BJ (cell line): ENCODE measurements around the gene MYOC. TPM values are rescaled to one million over a fixed set of nuclear protein-coding genes. Genes with fewer than 3 reads are reported as not detected.
"Not testable (repeated sequence)": the region's sequence is repeated elsewhere in the genome, so short reads cannot be mapped to it uniquely, and the experiment has no call there.

Experiments
- CTCF ChIA-PET: fragments of 350-600 bp; formaldehyde crosslinking; extraction: SDS; loops from one replicate; lab custom pipeline; 2021; ENCODE audit warnings: antibody characterized with exemption, inconsistent platforms; lab: Yijun Ruan, JAX
- POLR2A ChIA-PET: fragments of 300-600 bp; sonication (Branson Sonifier 250); formaldehyde crosslinking; extraction: SDS; loops from one replicate; lab custom pipeline; 2021; ENCODE audit warnings: antibody characterized with exemption; lab: Charles Lee
- DNase-seq: peaks from one replicate; pipeline ENCODE4 v3.0.0-alpha.2; 2011; ENCODE audit warnings: low read depth
- H3K27me3 ChIP-seq: 2 replicates; pipeline ENCODE4 v1.6.0; 2011; ENCODE audit warnings: low read length; ENCODE audit not compliant: control insufficient read depth, insufficient read depth
- H3K36me3 ChIP-seq: 2 replicates; pipeline ENCODE4 v1.5.1; 2011; ENCODE audit warnings: low read length; ENCODE audit not compliant: control insufficient read depth, insufficient read depth
- H3K4me3 ChIP-seq: 2 replicates; pipeline ENCODE4 v1.5.1; 2011; ENCODE audit warnings: low read depth, mild to moderate bottlenecking, control low read depth, low read length
- CTCF ChIP-seq: IDR thresholded peaks from 2 replicates; pipeline ENCODE4 v1.5.1; 2011; ENCODE audit warnings: low read depth, mild to moderate bottlenecking, control low read depth, inconsistent platforms, low read length, moderate library complexity; ENCODE audit not compliant: insufficient read depth
- polyA minus RNA-seq: library from RNA; depleted of rRNA, polyadenylated mRNA; stranded (reverse); fragments of >200 nt; gene quantifications from 2 replicates; pipeline ENCODE4 v1.2.3, GENCODE V29; 2011; rRNA and poly(A)+ RNA removed
- polyA plus RNA-seq: library from polyadenylated mRNA; depleted of rRNA; stranded (reverse); fragments of >200 nt; gene quantifications from 2 replicates; pipeline ENCODE4 v1.2.3, GENCODE V29; 2011; rRNA removed

MYOC gene
- 0.05 TPM in 1 of 2 replicates, not detected in the other for polyA plus RNA-seq
- polyA minus RNA-seq: not detected in 2 replicates

GRCh38 chr1:171652234-171652822 lies at the start of gene MYOC:
Gene MYOC (minus strand): TSS chr1:171652688. CDS start chr1:171652611, 77 bp downstream.
- TF ChIP-seq CTCF: no peak
- ChIA-PET POLR2A (no interaction called here), CTCF (interaction anchor here (0.7 to 1.2 kb wide), 2 partner anchors 64 to 331 kb away, joined by 3 to 5 read pairs; no protein-coding TSS in a partner anchor)
- H3K4me3 ChIP-seq: no peak within 1 kb of the TSS
- no peaks in the 10 kb centered on the region for H3K36me3 ChIP-seq
- no peaks in the 10 kb centered on the region for H3K27me3 ChIP-seq
- no peak for DNase-seq

GRCh38 chr1:171699531-171699930 lies 47.0 kb upstream of the MYOC start:
- ChIA-PET CTCF (no interaction called here), POLR2A (no interaction called here)
- no peak for DNase-seq
- H3K36me3 ChIP-seq: no peaks in the 10 kb centered on the region
- no peak overlapping the region for H3K4me3 ChIP-seq
- no peak for TF ChIP-seq CTCF
- no peaks in the 10 kb centered on the region for H3K27me3 ChIP-seq

GRCh38 chr1:171695772-171696171 lies 43.3 kb upstream of the MYOC start:
- CTCF ChIA-PET, DNase-seq: not testable (repeated sequence)

GRCh38 chr1:171693541-171693940 lies 41.1 kb upstream of the MYOC start:
- POLR2A ChIA-PET, H3K36me3 ChIP-seq, DNase-seq, H3K27me3 ChIP-seq, CTCF ChIA-PET, H3K4me3 ChIP-seq: not testable (repeated sequence)

More at GRCh38 chr1:171695772-171696171, 43.3 kb upstream of the MYOC start:
- H3K4me3 ChIP-seq, POLR2A ChIA-PET, H3K27me3 ChIP-seq, H3K36me3 ChIP-seq: not testable (repeated sequence)

GRCh38 chr1:171683870-171684269 lies 31.4 kb upstream of the MYOC start:
- CTCF ChIA-PET: interaction anchor here (1.7 kb wide), 1 partner anchor 17 kb away, joined by 4 read pairs; no protein-coding TSS in a partner anchor
- no peak for DNase-seq
- POLR2A ChIA-PET: interaction anchor here (0.5 kb wide), 1 partner anchor 14 kb away, joined by 5 read pairs; no protein-coding TSS in a partner anchor

GRCh38 chr1:171680339-171680738 lies 27.9 kb upstream of the MYOC start:
- CTCF ChIA-PET: no interaction called here
- no peak for TF ChIP-seq CTCF
- H3K36me3 ChIP-seq: no peaks in the 10 kb centered on the region
- POLR2A ChIA-PET: no interaction called here
- no peak for DNase-seq
- H3K4me3 ChIP-seq: no peak overlapping the region
- no peaks in the 10 kb centered on the region for H3K27me3 ChIP-seq

More at GRCh38 chr1:171683870-171684269, 31.4 kb upstream of the MYOC start:
- no peaks in the 10 kb centered on the region for H3K27me3 ChIP-seq
- TF ChIP-seq CTCF: no peak
- no peak overlapping the region for H3K4me3 ChIP-seq
- no peaks in the 10 kb centered on the region for H3K36me3 ChIP-seq
